Spleen (tissue), 13 donors: ENCODE data around the gene SHMT2. TPM values are rescaled to one million over a fixed set of nuclear protein-coding genes. Genes with fewer than 3 reads are reported as not detected.

Experiments used
- DNase-seq: peaks from one replicate; pipeline ENCODE4 v3.0.0-alpha.2; 2020
- H3K27ac ChIP-seq, 8 donors: fragments of 200-600 bp; sonication (generic) in 7 of 8; 1 replicate in 4 of 8; 2 replicates in 4 of 8; pipeline versions ENCODE4 v1.5.0 to v1.8.0; 2016 to 2021; ENCODE audit warnings: inconsistent platforms in 4 of 8, mild to moderate bottlenecking in 4 of 8, moderate library complexity in 1 of 8
- H3K27me3 ChIP-seq, 7 donors: fragments of 200-600 bp; sonication (generic) in 6 of 7; replicated peaks in 1 of 7; 1 replicate in 4 of 7; 2 replicates in 3 of 7; pipeline versions ENCODE4 v1.5.0 to v1.8.0; 2016 to 2021; ENCODE audit warnings: inconsistent platforms in 3 of 7, mild to moderate bottlenecking in 1 of 7
- H3K36me3 ChIP-seq, 6 donors: fragments of 200-600 bp; sonication (generic) in 5 of 6; 1 replicate in 4 of 6; 2 replicates in 2 of 6; pipeline versions ENCODE4 v1.5.0 to v1.8.0; 2016 to 2021; ENCODE audit warnings: inconsistent platforms in 2 of 6
- H3K4me1 ChIP-seq, 6 donors: fragments of 200-600 bp; sonication (generic) in 5 of 6; 1 replicate in 3 of 6; 2 replicates in 3 of 6; pipeline versions ENCODE4 v1.5.0 to v1.8.0; 2016 to 2021; ENCODE audit warnings: inconsistent platforms in 3 of 6
- H3K4me3 ChIP-seq, 8 donors: fragments of 200-600 bp; sonication (generic) in 7 of 8; 1 replicate in 4 of 8; 2 replicates in 4 of 8; pipeline versions ENCODE4 v1.5.0 to v1.8.0; 2016 to 2021; ENCODE audit warnings: inconsistent platforms in 4 of 8, mild to moderate bottlenecking in 4 of 8, moderate library complexity in 2 of 8
- H3K9me3 ChIP-seq, 8 donors: fragments of 200-600 bp; sonication (generic) in 7 of 8; 1 replicate in 4 of 8; 2 replicates in 4 of 8; pipeline versions ENCODE4 v1.5.0 to v1.8.0; 2016 to 2021; ENCODE audit warnings: inconsistent platforms in 4 of 8
- CTCF ChIP-seq, 11 experiments: fragments of 200-600 bp in 7 of 11; fragments of 450-650 bp in 4 of 11; sonication (generic) in 4 of 11; IDR thresholded peaks in 8 of 11; conservative IDR thresholded peaks in 3 of 11; 1 replicate in 7 of 11; 2 replicates in 4 of 11; pipeline versions ENCODE4 v1.4.0 to v1.8.0; 2016 to 2021; ENCODE audit warnings: antibody characterized with exemption in 11 of 11, inconsistent platforms in 4 of 11, mild to moderate bottlenecking in 1 of 11
- POLR2A ChIP-seq, 3 donors: fragments of 450-650 bp; IDR thresholded peaks; one replicate each; pipeline ENCODE4 v1.5.1; 2017; ENCODE audit warnings: antibody characterized with exemption in 3 of 3, mild to moderate bottlenecking in 1 of 3
- POLR2AphosphoS5 ChIP-seq, 3 donors: sonication (generic); formaldehyde crosslinking; IDR thresholded peaks; one replicate each; pipeline ENCODE4 v1.5.1; 2017; ENCODE audit warnings: antibody characterized with exemption in 3 of 3
- WGBS, 5 donors: extraction: QIAGEN DNeasy Blood & Tissue Kit in 3 of 5; methylation state at CpG; one replicate each; pipeline versions ENCODE4 v1.1.5 to v1.1.7; 2013 to 2018; 5-methylcytosine and 5-hydroxymethylcytosine counted together
- intact Hi-C: fragments of 100-400 bp; cut with DNase I; formaldehyde crosslinking; loops from one replicate; pipeline ENCODE4 v1.15.0; 2023; ENCODE audit warnings: low total_unique reads
- long read RNA-seq, 2 donors: transcript quantifications; one replicate each; lab custom pipeline, GENCODE V29; 2026
- polyA plus RNA-seq, 3 donors: library from polyadenylated mRNA; stranded (reverse); fragments of 200-250 nt; gene quantifications; one replicate each; pipeline ENCODE4 v1.2.1, GENCODE V29; 2013
- total RNA-seq, 7 donors: library from RNA; depleted of rRNA in 3 of 7; stranded (reverse); fragments of >200 nt in 3 of 7; fragmentation: NEBNext Ultra II Directional in 4 of 7; extraction: Animal tissue kit (Norgen Biotek cat#: 25700) in 4 of 7; gene quantifications; one replicate each; pipeline versions ENCODE4 v1.1.0 to v1.2.1, GENCODE V29; 2016 to 2021
- donor health status: healthy with polysubstance abuse.
- donor health status: DM: no; HTN: no; CAD: no; lungs with moderate emphysema.
- donor health status: DM: no; HTN: no; CAD: no.
- donor health status: Bipolar disorder and iron deficiency.
- donor health status: healthy.
- donor health status: DM: no; HTN: no; CAD: no.
- donor health status: DM: yes; HTN: yes; CAD: no.

Gene SHMT2
- total RNA-seq (10 to 100 TPM; 52.2 to 86.6 (median 63.8) TPM), polyA plus RNA-seq (10 to 100 TPM; 47.3 to 72.7 (median 57.8) TPM)
- long read RNA-seq, donor 1, transcript SHMT2-201 (12 exons, 2,537 nt) = major isoform, 10 of 18 reads
- long read RNA-seq, donor 1, partial matches to known transcripts = 7 of 18 reads
- long read RNA-seq, donor 1, other reads (novel, unspliced or antisense) = 0 of 18 reads
- long read RNA-seq, donor 2, transcript SHMT2-201 (12 exons, 2,537 nt) = major isoform, 13 of 13 reads
- long read RNA-seq, donor 2, partial matches to known transcripts = 0 of 13 reads
- long read RNA-seq, donor 2, other reads (novel, unspliced or antisense) = 0 of 13 reads

GRCh38 chr12:57229634-57230380 lies at the start of gene SHMT2:
Gene SHMT2 (plus strand): TSS chr12:57229711. CDS start chr12:57229779, 68 bp downstream.
- no peaks in the 10 kb centered on the region for H3K9me3 ChIP-seq
- peaks cover 0 to 40% (median 32%) of the 10 kb centered on the region in 6 donors for H3K36me3 ChIP-seq
- DNase-seq = peak; percentile 96
- H3K27me3 ChIP-seq = peaks cover 0 to 33% (median 25%) of the 10 kb centered on the region in 7 donors
- intact Hi-C loops = no loop called here
- H3K4me1 ChIP-seq = peaks cover 20 to 97% (median 79%) of the 10 kb centered on the region in 6 donors
- H3K27ac ChIP-seq = peak within 1 kb of the TSS; percentile 66 to 89 (median 85)
- peak within 1 kb of the TSS; percentile 38 to 85 (median 68) for H3K4me3 ChIP-seq
- TF ChIP-seq POLR2A (IDR thresholded peaks at IDR 0.05) = no peak
- peak; percentile 80 to 83 (median 82) for TF ChIP-seq POLR2AphosphoS5 (IDR thresholded peaks at IDR 0.05)
- TF ChIP-seq CTCF (IDR thresholded peaks at IDR 0.05 in 8 of 11, conservative IDR thresholded peaks at IDR 0.05 in 3 of 11) = peak in 3 of 11 experiments; percentile 2 to 22 (median 5)
- WGBS, 5 donors = 0 to 1% (median 1%) methylated on average over 35 to 42 of the region's 42 CpGs

- TF ChIP-seq POLR2A (IDR thresholded peaks at IDR 0.05) (no peak), POLR2AphosphoS5 (IDR thresholded peaks at IDR 0.05) (no peak), CTCF (IDR thresholded peaks at IDR 0.05 in 8 of 11, conservative IDR thresholded peaks at IDR 0.05 in 3 of 11) (no peak)
- DNase-seq = no peak
- Histone ChIP-seq H3K27ac (no peak overlapping the region), H3K4me3 (no peak overlapping the region), H3K27me3 (peaks cover 0 to 5% (median 0%) of the 10 kb centered on the region in 7 donors), H3K9me3 (no peaks in the 10 kb centered on the region), H3K36me3 (peaks cover 0 to 85% (median 15%) of the 10 kb centered on the region in 6 donors), H3K4me1 (peaks cover 0 to 6% (median 0%) of the 10 kb centered on the region in 6 donors)
- WGBS, 5 donors = 89 to 95% (median 91%) methylated on average over 14 to 20 of the region's 20 CpGs
- intact Hi-C loops = loop anchor here (5.0 kb wide), 1 partner anchor 58 kb away; no protein-coding TSS in a partner anchor
These were observed 49.1 kb upstream of the SHMT2 start for GRCh38 chr12:57180321-57180989.

GRCh38 chr12:57181072-57181471 lies 48.4 kb upstream of the SHMT2 start:
- Histone ChIP-seq H3K4me1 (peaks cover 0 to 6% (median 0%) of the 10 kb centered on the region in 6 donors), H3K27ac (no peak overlapping the region), H3K4me3 (no peak overlapping the region), H3K36me3 (peaks cover 0 to 85% (median 15%) of the 10 kb centered on the region in 6 donors), H3K27me3 (no peaks in the 10 kb centered on the region), H3K9me3 (no peaks in the 10 kb centered on the region)
- intact Hi-C loops = loop anchor here (5.0 kb wide), 1 partner anchor 59 kb away; no protein-coding TSS in a partner anchor
- TF ChIP-seq POLR2AphosphoS5 (IDR thresholded peaks at IDR 0.05) (peak in 1 of 3 donors; percentile 4), CTCF (IDR thresholded peaks at IDR 0.05 in 8 of 11, conservative IDR thresholded peaks at IDR 0.05 in 3 of 11) (no peak)
- no peak for DNase-seq
- WGBS, 5 donors = 79 to 88% (median 87%) methylated on average over 8 to 9 of the region's 9 CpGs
